ENCODE data around the gene COG3.
A peak's percentile ranks its signal among the peaks of the same experiment; 100 is the strongest.

Gene COG3

DNA sequence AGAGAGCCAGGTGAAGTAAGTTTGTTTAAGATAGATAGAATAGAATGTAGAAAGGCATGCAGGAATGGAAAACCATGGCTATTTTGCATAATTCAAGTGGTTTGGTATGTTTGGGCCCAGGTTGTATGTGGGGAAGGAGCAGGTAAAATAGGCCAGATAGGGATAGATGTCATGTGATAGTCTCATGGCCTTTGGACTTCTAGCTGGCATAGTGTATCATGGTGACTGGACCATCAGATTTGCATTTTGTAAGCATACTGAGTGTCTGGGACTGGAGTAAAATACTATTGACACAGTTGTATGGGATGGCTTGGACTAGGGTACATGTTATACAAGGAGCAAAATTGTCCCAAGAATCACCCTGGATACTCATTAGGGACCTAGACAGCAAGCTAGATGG is 38.9 kb downstream of the COG3 start:
- DNase-seq (ENCODE audit: low spot score), result no peak

DNA sequence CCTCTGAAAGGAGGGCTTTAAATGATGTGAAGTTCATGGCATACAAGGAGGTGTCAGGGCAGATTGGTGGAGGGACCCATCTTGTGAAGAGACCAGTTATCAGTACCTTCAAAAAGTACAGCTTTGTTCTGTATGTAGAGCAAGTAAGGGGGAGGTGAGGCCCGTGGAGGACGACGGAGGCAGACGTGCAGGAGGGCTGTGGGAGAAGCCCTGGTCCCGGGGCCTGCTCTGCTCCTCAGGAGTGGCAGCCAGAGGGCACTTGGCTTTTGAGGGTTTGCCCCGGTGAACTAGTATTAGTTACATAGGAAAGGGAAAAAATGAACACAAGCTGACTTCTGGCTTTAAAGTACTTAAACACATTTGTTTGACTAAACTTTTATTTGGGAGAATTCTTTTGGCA is 42.1 kb downstream of the COG3 start:
- no peak for DNase-seq (ENCODE audit: low spot score)

DNA sequence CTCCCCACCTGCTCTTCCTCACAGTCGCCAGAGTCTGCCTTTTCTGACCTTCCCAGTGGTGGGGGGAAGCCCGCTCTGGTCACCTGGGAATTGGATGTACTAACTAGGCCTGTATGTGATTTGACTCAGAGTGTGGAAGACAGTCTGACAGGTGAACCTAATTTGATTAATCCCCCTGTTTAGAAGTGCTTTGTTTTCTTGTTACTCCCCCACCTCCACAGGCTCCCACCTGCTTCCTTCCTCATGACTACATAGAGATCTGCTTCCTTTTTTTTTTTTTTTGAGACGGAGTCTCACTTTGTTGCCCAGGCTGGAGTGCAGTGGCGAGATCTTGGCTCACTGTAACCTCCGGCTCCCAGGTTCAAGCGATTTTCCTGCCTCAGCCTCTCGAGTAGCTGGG is 44.0 kb downstream of the COG3 start:
- DNase-seq (ENCODE audit: low spot score), result no peak

DNA sequence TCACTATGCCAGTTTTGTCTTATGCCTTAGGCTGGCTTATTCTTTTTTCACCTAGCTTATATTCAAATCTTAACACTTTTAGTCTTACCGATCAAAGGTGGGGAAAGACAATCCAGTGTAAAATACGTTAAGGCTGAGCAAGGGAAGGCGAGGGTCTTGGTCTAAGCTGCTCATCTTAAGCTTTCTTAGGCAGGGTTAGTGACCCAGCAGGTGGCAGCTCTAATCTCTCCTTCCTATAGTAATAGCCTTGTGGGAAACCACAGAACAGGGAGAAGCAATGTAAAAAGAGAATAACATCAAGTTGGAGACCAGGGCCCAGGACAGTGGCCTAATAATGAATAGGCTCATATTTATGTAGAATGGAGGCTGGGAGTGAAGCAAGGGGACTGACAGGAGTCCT is 45.9 kb downstream of the COG3 start:
- no peak for DNase-seq (ENCODE audit: low spot score)

DNA sequence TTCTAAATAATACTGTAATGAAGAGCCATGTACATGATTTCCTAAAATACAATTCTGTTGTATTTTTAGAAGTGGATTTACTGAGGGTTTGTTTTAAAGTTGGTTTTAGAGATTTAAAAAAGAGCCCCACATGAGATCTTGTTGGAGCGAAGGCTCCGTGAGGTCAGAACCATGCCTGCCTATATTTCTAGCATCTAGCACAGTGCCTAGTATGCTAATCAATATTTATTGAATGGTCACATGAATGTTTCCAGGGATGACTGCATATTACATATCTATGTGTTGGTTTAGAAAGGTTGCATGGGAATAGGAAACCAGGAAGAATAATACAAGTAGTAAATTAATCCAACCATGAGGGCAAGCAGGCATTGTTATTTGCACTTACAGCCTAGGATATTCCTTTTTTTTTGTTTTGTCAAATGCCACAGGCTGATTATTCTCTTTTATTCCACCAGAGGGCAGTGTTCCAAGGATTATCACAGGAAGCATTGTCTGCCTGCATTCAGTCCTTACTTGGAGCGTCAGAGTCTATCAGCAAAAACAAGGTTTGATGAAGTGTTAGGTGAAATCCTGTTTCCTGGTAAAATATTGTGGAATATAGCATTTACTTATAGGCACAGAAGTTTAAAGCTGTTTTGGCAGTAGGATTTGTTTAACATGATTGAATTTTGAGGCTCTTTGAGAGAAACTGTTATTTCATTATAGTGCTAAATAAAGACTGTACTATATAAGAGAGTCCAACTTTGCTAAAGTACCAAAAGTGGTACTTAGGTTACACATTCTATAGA is 46.8 kb downstream of the COG3 start:
- peak; percentile 76 for DNase-seq (ENCODE audit: low spot score)

DNA sequence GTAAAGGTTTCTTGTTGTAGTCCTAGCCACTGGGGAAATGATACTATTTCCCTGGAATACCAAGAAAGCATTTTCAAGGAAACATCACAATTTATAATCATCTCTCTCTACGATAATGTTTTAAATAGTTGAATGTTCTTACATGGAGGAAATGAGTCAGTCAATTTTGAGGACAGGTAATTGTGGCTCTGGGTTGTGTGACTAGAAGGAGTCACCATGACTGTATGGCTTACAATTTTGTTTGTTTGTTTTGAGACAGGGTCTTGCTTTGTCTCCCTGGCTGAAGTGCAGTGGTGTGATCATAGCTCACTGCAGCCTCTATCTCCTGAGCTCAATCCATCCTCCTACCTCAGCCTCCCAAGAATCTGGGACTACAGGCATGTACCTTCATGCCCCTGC is 47.4 kb downstream of the COG3 start:
- DNase-seq (ENCODE audit: low spot score), result no peak

DNA sequence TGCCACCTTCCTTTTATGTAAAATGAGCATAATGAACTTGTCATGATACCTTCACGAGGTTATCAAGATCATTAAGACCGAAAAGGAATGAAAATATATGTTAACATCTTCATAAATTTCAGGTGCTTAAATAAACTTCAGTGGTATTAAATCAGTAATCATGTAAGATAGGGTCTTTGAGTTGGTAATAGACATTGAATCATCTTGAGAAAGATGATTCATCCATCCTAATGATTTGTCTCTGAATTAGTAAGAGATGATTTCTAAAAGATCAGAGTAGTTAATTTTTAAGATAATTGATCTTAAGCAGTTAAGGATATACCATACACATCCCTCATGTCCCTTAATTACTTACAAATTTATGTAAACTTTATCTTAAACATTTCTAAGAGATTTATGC is 52.0 kb downstream of the COG3 start:
- DNase-seq (ENCODE audit: low spot score), result no peak

DNA sequence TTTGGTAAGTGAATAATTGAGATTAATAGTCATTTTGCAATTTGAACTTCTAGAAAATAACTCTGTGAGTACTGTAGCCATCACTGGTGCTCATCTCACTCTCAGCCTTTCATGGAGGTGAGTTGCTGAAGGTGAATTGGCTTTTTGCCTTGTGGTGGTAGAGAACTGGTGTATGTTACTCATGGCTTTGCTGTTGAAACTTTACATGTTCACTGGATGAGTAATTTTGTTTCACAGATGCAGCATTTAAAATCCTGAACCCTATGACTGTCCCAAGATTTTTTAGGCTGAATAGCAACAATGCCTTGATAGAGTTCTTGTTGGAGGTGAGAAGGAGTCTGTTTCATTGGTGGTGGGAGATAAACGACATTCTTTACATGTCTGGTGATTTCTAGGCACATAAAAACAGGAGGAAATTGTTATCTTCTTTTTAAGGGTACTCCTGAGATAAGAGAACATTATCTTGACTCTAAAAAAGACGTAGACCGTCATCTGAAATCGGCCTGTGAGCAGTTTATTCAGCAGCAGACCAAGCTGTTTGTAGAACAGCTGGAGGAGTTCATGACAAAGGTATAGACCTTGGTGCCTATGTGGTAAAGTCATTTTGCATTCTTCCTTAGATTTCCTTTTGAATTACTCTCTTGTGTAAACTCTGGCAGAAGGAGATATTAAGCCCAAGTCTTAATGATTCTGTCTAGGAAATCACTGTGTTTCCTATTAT is 53.9 kb downstream of the COG3 start:
- DNase-seq (ENCODE audit: low spot score), result no peak

DNA sequence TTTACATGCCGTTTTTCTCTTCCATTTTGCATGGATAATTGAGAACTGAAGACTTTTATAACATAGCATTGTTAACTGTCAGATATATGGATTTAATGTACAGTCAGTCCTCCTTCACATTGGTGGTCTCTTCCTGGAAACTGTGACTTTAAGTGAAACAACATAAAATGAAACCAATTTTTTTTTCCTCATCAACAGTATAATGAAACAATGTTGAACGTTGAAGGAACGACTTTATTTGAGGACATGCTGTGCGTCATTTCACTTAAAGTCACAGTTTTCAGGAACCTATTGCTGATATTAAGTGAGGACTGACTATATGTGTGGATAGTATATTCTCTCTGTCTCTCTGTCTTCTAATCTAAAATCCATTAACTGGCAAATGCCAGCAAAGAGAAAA is 54.8 kb downstream of the COG3 start:
- DNase-seq (ENCODE audit: low spot score), result no peak

DNA sequence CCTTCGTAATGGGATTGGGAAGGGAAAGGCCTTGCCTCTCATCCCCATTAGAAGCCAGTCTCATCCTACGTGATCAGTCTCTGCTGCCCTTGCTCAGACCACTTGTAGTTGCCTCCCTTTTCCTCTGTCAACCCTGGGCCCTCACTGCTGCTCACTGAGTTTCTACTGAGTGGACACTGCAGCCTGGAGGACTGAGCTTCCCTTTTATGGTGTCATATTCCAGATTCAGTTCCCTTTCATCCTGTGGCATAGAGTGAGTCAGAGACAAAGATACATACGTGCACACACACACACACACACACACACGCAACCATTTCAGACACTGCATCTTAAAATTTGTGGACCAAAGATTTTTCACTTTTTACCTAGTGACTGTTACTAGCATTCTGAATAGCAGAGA is 56.6 kb downstream of the COG3 start:
- no peak for DNase-seq (ENCODE audit: low spot score)

DNA sequence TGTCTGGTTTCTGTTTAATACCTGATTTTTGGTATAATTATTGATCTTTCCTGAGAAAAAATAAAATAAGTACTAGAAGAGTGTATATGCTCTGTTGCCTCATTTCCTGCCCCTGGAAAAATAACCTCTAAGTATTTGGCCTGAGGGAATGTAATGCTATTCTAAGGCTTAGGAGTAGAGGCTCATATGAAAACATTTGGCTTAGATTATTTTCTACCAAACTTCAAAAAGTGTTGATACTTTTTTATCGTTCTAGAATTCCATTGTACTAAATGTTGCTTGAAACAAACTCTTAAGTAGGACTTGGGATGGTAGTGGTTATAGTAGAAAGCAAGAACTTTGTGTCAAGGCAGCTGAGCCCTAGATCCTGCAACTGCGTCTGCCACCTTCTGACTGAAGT is 57.8 kb downstream of the COG3 start:
- DNase-seq (ENCODE audit: low spot score), result no peak

DNA sequence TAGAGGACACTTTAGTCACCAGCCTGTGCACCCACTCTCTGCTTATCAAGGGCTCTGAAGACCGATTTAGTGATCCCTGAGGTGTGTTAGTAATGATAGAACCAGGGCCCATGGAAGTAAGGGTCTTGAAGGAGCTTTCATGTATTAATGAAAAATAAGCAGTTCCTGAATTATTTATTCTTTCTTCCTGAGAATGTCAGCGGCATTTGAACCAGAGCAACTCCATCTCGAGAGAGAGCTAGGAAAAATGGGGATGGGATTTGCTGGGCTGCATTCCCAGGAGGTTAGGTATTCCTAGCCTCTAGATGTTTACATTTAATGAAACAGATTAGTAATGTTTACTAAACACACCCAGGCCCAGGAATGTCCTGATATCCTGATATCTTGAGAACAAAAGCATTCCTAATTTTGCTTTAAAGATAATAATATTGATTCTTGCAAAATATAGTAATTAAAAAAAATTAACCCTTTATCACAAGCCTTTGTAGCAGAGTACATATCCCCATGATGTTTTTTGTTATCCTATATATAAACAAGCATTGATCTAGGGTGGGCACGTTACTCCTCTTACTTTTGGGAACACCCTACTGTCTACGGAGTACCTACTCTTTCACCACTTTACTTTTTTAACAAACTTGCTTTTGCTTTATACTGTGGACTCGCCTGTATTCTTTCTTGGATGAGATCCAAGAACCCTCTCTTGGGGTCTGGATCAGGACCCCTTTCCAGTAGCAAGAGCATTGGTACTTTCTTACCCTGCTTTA is 63.1 kb downstream of the COG3 start:
- peak; percentile 32 for DNase-seq (ENCODE audit: low spot score)

DNA sequence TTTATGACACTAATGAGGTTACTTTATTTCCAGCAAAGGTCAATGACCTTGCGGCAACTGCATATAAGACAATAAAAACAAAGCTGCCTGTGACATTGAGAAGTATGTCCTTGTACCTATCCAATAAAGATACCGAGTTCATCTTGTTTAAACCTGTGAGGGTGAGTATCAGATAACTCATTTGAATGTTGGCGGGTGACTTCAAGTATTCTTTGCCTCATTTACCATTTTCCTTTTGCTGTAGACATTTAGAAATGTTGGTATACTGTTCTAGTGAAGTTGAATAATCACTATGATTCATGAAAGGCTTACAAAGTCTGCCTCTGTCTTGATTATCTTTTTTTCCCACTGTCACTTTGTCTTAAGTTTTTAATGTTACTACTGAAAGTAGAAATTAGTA is 65.0 kb downstream of the COG3 start:
- no peak for DNase-seq (ENCODE audit: low spot score)

DNA sequence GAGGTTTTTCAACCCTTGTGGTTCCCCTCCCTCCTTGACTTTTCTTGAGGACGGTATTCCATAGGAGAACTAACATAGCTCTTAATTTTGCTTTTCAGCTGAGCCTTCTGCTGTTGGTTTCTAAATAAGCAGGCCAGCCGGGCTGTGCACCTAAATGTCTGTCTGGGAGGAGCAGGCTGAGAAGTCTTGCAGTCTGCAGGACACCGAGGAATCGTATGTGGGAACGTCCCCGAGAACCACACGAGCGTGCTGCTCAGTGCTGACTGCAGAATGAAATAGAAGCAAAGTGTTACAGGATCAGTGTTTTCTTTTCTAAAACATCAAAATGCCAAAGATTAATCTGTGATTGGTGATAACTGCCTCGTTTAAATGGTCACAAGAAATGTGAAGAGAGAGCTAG is 69.9 kb downstream of the COG3 start:
- no peak for DNase-seq (ENCODE audit: low spot score)

DNA sequence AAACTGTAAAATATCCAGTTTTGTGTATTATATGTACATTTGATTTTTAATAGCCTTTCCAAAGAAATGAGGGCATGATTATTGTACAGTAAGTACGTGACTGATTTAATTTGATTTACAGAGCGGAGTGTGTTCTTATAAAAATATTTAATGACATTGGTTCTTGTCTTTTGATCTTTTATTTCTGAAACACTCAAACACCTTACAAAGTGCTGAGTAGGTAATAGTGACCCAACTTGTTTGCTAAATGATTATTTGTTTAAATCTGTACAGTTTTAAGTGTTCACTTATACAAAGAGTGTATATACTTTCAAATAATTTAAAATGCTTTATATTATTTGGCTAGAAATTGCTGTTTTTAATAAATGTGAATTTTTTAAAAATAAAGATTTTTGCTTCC is 71.5 kb downstream of the COG3 start:
- no peak for DNase-seq (ENCODE audit: low spot score)

DNA sequence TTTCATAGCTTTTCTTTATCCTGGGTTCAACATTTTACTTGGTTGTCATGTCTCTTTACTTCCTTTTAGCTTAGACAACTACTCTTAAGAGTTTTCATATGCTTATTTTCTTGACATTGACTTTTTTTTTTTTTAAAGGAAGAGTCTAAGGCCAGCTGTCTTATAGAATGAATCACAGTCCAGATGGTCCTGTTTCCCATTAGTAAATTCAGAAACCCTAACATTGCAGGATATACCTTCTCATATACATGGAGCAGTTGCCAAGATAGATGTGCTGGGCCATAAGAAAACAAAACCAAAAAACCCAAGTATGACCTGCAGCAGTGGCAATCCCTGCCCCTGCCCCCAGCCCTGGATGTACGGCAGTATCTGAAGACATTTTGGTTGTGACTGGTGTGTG is 72.8 kb downstream of the COG3 start:
- no peak for DNase-seq (ENCODE audit: low spot score)

DNA sequence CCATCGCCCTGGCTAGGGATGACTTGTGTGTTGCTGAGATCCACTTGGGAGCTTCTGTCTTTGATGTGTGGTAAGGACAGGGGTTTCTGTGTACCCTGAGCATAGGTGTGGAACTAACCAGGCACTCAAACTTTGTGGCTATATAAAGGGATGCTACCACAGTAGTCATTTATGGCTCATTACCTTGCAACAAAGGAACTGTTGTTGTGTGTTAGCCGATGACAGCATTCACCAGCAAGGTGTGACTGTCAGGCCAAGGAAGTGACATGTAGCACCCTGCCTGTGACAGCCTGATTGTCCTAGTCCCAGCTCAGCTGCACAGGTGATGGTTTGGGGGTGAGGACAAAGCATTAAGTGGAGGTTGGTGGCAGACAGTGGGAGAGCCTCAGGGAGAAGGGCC is 73.6 kb downstream of the COG3 start:
- no peak for DNase-seq (ENCODE audit: low spot score)

DNA sequence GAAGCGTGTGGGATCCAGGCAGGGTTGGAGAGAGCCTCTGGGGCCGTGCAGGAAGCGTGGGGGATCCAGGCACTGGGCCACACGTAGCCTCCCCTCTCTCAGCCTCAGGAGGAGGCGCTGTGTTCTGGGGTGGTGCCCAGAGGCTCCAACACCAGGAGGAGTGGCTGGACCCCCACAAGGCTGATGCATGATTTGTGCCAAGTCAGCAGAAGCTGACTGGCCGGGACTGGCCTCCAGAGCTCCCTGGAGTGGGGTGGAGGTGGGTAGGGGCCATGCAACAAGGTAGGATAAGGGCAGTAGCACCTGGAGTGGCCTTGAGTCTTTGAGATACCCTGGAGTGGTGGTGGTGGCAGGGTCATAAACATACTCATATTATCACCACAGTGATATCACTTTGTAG is 75.5 kb downstream of the COG3 start:
- DNase-seq (ENCODE audit: low spot score), result no peak

DNA sequence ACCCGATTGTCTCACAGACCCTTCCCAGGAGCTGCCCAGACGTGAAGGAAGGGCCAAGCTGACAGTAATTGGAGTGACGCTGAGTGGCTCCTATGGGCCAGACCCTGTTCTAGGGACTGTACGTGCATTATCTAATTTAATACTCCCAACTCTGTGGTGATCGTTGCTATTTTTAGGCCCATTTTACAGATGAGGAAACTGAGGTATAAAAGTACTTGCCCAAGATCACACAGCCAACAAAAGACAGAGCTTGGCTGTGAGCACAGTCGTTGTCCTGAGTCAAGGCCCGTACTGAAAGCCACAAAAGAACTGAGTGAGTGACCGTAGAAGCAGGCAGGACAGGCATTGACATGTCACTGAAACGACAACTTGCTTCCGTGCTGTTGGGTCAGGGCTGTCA is 76.1 kb downstream of the COG3 start:
- no peak for DNase-seq (ENCODE audit: low spot score)

DNA sequence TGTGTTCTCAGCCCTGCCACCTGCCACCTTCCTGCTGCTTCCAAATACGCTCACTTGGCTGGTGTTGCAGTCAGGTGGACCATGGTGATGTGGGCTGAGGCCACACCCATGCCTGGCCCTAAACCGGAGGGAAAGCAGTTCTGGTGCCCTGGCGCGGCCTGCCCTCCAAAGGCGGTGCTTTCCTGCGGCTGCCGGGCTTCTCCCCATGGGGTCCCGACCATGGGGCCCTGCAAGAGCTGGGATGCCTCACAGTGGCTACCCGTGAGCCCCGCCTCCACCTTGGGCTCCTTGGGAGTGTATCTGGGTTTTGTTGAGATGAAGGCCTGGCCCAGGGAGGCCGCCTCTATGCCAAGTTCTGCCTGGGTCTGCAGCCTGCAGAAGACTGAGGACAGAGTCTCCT is 77.1 kb downstream of the COG3 start:
- DNase-seq (ENCODE audit: low spot score), result no peak

DNA sequence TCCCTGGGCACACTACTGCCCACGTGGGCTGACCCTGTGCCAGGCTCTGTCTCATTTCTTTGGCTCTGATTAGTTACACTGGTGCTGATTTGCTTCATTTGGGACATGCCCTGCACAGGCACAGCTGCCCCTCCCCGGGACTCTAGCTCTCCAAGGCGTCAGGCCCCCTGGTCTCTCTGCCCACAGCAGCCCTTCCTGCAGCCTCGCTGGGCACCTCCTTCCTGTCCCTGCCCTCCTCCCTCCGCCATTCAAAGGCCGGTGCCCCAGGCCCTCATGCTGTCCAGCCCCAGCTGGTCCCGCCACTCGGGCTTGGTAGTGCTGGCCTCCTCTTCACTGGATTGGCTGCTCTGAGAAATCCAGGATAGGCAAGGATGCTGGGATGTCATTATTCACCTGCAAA is 77.7 kb downstream of the COG3 start:
- no peak for DNase-seq (ENCODE audit: low spot score)

DNA sequence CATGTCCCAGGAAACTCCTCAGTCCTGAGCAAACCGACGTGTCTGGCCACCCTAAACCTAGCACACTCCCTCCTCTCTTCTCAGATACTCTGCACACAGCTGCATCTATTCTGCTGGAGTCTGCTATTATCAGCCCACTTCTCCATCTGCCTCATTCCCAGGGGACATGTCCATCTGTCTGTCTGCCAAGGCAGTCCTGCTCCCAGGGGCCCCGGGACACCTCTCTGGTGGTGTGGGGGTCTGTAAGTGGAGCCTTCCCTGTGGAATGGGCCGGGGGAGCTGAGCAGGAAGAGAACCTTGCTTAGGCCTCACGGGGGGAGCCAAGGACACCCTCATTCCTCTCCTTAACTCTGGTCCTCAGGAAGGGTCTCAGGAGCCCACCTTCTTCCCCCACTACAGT is 78.1 kb downstream of the COG3 start:
- no peak for DNase-seq (ENCODE audit: low spot score)

DNA sequence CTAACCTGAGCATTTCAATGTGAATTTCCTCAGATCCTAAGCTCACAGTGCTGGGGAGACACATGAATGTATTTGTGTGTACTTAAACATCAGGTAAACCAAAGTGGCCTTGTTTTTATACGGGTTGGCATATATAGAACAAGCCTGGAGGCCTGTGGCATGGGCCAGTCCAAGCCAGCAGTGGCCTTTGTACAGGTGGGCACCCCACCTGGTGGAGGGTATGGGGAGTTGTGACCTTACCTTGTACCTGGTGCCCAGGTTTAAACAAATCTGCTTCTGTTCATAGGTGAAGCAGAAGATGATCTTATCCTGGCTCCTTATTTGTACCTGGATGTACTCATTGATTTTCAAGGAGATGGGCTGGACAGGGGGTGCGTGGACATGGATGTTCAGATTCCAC is 79.8 kb downstream of the COG3 start:
- no peak for DNase-seq (ENCODE audit: low spot score)

All from LoVo (cell line).